ENCODE data around the gene GATM.

DNA sequence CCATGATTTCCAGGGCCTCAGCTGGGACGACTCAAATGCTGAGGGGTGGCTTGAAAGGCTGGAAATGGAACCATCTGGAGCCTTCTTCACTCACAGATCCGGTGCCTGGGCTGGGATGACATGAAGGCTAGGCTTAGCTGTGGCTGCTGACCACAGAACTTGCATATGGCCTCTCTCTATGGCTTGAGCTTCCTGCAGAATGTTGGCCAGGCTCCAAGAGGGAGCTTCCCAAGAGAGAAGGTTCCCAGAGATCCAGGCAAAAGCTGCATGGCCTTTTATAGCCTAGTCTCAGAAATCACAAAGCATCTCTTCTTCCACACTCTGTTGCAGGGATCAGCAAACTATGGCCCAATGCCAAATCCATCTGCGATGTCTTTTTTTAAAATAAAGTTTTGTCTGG is 44.8 kb downstream of the GATM start:
- TF ChIP-seq, protein P1, sequence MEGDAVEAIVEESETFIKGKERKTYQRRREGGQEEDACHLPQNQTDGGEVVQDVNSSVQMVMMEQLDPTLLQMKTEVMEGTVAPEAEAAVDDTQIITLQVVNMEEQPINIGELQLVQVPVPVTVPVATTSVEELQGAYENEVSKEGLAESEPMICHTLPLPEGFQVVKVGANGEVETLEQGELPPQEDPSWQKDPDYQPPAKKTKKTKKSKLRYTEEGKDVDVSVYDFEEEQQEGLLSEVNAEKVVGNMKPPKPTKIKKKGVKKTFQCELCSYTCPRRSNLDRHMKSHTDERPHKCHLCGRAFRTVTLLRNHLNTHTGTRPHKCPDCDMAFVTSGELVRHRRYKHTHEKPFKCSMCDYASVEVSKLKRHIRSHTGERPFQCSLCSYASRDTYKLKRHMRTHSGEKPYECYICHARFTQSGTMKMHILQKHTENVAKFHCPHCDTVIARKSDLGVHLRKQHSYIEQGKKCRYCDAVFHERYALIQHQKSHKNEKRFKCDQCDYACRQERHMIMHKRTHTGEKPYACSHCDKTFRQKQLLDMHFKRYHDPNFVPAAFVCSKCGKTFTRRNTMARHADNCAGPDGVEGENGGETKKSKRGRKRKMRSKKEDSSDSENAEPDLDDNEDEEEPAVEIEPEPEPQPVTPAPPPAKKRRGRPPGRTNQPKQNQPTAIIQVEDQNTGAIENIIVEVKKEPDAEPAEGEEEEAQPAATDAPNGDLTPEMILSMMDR (IDR thresholded peaks at IDR 0.05), result no peak
- TF ChIP-seq EP300 (IDR thresholded peaks at IDR 0.05), result no peak
- no peak for TF ChIP-seq POLR2AphosphoS5 (IDR thresholded peaks at IDR 0.05)
- no peak for TF ChIP-seq POLR2A (IDR thresholded peaks at IDR 0.05)
